SIG-M5 (cell line): ENCODE results near the gene SNAI3.
"Not testable (repeated sequence)": the region's sequence is repeated elsewhere in the genome, so short reads cannot be mapped to it uniquely, and the experiment has no call there.

Source experiments
- DNase-seq: peaks from one replicate; lab custom pipeline; 2025; lab: John Stamatoyannopoulos, UW

SNAI3 gene

DNA sequence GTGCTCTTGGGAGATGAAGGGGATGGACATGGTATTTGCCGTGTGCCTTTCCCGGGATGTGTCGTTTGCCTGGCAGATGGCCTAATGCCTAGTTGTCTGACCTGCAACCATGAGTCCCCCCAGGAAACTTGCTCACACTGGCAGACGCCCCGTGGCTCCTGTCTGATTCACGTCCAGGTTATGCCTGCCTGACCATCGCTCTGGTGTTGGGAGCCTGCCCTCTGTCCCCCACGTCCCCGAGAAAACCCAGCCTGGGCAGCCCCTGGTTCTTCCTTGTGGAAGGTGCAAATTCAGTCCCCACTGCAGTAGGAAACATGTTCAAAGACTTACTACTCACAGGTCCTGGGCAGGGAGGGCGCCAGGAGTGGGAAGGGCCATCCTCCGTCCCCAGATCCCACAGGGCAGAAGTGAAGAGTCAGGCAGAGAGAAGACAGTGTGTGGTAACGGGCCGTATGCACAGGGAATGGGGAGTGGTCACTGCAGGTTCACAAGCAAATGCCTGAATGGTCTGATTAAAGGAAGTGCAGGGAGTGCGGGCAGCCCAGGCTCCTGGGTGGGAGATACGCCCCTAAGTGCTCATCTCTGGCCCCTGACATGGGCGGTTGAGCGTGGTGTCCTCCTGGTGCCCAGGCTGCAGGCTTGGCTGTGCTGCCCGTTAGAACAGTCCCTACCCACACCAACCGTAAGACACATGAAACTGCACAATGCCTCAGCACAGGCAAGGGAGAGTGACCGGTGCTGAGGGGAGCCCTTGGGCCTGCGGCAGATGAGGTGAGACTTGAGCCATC lies 4.2 kb upstream of the SNAI3 start:
- DNase-seq, result no peak

DNA sequence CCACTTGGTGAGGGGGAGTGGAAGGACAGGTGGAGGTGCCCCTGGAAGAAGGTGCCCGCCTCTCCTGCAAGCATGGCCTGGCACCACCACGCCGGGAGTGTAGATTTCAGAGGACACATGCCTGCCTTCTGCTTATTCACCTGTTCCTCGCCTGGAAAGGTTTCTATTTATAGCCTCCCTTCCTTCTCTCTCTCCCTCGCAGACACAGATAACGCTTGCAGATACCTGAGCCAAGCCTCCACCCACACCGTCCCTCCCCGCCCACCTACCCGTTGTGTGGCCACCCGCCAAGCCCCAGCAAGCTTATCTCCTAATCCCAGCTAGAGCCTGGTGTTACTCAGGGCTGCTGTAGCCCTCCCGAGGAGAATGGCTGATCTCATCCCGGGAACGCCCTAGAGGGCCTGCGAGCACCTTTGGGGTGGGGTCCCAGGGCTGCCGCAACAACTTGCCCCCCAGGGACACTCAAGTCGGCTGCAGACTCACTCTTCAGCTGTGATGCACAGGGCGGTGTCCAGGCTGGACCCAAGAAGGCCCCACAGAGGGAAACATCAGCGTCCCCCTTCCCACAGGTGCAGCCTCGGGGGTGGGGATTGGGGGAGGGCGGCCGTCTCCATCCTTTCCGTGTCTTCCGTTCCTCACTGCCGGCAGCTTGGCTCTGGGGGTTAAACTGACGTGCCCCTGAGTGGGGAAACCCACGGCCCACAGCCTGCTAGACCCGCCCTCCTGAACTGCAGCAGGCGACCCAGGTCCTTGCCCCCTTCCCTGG lies 1.9 kb upstream of the SNAI3 start:
- DNase-seq, result no peak

DNA sequence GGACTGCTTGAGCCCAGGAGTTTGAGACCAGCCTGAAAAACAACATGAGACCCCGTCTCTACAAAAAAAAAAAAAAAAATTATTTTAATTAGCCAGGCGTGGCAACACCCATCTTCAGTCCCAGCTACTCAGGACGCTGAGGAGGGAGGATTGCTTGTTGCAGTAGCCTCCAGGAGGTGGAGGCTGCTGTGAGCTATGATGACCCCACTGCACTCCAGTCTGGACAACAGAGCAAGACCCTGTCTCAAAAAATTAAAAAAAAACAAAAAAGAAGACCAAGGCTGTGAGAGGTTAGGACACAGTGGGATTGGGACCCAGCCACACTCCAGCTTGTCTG lies 1.3 kb upstream of the SNAI3 start:
- DNase-seq, result no peak

DNA sequence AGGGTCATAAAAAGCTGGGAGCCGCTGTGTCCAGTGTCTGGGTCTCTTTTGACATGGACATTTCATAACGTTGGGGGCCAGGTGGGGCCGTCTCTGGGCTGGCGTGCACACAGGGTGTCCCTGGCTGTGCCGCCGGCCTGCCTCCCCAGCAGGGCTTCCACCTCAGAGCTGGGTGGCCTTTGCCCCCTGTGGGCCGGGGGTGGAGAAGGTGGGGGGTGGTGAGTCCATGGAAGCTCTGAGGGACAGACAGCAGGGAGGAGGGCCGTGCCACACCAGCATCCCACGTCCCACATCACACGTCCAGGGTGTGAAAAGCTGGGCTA lies 908 bp upstream of the SNAI3 start:
- no peak for DNase-seq

DNA sequence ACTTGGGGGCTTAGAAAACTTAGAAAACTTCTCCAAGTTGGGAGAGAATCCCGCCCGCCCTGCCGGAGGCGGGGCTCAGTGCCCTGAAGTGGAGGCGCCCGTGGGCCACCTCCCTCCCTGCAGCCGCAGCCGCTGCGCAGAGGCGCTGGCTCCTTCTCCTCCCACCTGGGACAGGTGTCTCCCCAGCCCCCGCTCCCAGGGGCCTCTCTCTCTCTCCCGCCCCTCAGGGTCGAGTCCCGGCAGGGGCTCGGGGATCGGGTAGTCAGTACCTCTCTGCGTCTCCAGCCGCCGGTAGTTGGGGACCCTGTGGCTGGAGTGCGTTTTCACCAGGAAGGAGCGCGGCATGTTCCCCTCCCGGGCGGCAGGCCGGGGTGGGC lies 257 bp downstream of the SNAI3 start:
- DNase-seq, result no peak

DNA sequence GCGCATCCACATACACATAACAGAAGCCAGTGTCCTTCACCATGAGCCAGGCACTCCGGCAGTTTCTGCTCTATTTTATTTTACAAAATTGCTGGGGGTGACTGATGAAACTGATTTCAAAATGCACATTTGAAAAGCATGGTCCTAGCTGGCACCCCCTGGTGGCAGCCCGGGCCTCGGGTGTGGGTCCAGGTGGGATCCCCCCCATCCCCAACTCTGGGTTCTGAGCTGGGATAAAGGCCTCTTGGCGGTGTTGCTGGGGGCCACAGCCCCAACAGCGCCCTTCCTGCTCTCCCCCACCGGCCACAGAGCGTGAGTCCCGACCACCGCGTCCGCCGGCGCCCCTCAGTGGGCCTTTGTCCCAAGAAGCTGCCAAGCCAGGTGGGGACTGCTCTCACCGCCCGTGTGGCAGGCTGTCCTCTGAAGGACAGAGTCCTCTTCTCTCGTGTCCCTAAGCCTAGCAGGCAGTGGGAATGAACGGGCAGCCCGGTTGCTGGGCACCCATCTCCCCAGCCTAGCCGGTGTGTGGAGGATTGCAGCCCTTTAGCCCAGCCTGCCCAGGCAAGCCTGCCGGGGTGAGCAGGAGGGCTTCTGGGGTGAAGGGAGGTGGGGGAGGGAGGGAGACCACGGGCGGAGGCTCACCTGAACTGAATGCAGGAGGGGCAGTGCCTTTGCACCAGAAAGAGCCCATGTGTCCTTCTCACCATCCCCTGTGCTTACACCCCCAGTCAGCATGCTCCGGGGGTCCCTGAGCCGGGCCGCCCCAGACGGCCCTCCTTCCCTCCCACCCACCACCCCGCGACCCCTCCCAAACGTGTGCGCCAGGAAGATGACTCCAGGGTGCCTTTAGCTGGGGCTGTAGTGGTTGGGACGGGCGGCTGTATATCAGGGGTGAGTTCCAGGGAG lies 898 bp downstream of the SNAI3 start:
- DNase-seq, result no peak

DNA sequence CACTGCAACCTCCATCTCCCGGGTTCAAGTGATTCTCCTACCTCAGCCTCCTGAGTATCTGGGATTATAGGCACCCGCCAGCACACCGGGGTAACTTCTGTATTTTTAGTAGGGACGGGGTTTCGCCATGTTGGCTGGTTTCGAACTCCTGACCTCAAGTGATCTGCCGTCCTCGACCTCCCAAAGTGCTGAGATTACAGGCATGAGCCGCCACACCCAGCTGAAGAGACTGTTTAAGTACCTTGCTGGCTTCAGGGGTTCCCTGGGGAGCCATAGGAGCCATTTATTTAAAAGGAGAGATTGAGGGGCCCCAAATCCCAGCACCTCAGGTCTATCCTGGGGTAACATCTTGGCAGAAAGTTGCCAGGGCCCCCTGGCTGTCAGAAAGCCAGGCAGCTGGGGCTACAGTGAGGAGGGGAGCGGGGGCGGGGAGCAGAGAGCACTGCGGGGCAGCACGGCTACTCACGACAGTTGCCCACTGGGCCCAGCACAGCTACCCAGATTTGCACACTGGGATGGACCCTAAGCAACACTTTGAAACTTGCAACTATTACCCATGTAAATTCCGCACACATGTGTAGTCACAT lies 1.6 kb downstream of the SNAI3 start:
- DNase-seq, result no peak

DNA sequence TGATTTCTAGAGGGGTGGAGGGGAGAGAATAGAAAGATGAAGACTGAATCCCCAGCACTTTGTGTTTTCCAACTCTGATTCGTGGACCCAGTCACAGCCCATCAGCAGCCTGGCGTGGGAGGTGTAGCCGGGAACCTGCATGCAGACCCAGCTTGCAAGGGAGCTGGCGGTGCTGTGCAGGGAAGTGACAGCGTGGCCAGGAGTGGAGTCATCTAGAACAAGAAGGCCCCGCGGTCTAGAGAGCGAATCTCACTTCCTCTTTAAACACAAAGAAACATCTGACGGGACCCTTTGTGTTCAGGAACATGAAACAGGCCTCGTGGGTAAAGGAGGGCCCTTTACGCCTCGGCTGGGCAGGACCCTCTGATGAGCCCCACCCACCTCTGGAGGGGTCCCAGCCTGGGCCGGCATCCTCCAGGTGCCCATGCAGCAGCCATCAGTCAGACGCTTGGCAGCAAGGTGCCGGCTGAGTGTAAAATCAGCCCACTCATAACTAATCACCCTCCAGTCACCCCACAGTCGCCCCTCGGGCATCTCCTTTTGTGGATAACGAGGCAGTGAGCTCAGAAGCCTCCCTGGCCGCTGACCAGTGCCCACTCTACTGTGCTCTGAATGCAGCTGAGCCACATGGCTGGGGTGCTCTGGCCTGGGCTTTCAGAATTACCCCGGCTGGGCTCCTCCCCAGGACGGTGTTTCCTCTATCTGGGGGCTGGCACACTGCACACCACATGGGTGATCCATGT lies 4.4 kb downstream of the SNAI3 start:
- DNase-seq, result peak; percentile 86

DNA sequence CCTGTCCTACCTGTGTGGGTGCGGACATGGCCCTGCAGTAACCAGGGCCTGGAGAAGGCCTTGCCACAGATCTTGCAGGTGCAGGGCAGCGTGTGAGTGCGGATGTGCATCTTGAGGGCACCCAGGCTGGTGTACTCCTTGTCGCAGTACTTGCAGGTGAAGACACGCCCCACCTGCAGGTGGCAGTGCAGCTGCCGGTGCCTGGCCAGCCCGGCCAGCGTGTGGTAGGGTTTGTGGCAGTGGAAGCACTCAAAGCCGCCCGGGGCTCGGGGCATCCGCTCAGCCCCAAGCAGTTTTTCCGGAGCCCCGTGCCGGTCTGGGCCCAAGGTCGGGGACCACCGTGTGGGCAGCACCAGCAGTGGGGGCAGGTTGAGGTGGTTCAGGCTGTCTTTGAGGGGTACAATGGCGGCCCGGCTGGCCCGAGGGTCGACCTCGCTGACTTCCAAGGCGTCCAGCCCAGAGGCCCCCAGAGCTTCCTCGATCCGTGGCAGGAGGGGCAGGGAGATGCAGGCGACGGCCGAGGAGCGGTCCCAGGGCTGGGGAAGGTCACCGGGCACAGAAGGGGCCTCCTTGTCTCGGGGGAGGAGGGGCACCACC lies 5.1 kb downstream of the SNAI3 start:
- DNase-seq, result no peak

DNA sequence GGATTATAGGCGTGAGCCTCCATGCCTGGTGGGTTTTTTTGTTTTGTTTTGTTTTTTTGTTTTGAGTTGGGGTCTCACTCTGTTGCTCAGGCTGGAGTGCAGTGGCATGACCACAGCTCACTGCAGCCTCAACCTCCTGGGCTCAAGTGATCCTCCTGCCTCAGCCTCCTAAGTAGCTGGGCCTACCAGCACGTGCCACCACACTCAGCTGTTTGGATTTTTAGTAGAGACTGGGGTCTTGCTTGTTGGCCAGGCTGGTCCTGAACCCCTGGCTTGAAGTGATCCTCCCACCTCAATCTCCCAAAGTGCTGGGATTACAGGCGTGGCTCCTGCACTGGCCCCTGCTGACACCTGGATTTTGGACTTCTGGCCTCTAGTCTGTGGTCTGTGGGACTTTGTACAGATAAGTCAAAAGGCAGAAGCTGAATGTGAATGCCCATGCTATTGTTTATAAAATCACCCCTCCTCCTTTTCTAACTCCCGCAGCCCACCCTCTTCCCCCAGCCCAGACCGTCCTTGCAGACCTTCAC lies 5.7 kb downstream of the SNAI3 start:
- no peak for DNase-seq

DNA sequence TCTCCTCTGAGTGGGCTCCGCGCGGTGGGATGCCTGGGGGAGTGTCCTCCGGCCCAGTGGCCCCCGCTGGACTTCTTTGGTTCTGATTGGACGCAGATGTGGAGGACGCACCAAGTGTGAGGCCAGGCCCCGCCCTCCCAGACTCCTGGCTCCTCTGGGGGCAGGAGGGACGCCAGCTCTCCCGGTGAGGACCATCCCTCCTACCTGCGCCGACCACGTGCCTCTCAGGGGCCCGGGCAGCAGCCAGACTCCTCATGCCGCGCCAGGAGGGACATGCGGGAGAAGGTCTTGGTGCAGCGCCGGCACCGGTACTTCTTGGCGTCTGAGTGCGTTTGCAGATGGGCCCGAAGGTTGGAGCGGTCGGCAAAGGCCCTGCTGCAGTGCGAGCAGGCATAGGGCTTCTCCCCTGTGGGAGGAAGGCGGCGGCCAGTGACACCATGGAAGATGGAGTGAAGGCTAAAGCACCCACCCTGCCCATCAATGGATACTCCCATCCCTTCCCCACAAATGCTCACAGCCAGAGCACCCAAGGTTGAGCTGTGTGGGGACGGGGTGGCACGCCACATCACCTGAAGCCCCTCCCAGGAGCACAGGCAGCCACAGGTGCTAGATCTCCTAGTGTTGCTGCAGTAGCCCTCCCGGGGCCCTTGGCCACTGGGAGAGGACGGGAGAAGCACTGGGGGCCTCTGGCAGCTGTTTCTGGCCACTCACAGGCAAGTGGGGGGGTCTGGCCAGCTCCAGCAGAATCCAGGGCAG lies 7.9 kb downstream of the SNAI3 start:
- DNase-seq, result no peak

DNA sequence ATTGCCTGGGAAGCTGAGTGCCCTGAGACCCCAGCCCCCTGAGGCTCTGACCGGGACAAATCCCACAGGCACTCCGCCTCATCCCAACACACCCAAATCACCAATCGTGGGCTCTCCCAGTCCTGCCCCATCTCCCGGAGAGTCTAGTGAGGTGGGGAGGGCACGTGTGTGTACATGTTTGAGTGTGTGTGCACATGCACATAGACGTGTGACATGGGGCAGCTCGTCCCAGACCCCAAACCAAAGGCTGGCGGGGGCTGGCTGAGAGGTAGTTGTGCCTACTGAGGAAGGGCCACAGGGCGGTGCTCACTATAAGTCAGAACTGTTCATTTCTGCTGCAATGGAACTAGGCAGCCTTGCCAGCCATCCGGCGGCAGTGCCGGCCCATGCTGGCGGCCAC lies 8.6 kb downstream of the SNAI3 start:
- DNase-seq, result no peak

DNA sequence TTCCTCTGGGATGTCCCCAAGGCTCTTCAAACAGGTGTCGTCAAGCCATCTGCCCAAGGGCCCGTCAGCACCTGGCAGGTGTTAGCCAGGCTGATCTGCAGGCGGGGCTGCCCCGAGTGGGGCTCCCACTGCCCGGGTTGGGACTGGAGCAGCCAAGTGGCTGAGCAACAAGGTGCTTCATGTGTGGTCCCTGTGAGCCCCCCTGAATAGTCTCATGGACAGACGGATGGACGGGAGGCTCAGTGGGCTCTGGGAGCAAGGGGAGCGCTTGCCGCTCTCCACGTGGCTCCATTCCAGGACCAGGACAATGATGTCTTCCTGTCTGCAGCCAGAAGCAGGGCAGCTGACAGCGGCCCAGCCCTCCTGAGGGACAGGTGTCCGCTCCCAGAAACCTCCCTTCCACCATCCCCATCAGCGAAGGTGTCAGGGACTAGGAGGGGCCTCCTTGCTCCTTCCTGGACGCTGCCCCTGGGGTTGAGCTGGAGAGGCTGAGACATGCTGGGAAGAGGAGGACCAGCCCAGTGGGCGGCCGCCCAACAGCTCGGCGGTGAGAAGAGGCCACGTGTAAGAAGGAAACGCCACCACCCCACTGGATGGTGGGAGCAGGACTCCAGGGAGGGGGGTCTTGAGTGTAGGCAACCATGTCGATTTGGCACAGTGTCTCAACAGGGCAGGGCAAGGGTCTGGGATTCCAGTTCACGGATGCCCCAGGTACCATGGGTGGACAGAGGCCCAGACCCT lies 9.6 kb downstream of the SNAI3 start:
- DNase-seq, result no peak

DNA sequence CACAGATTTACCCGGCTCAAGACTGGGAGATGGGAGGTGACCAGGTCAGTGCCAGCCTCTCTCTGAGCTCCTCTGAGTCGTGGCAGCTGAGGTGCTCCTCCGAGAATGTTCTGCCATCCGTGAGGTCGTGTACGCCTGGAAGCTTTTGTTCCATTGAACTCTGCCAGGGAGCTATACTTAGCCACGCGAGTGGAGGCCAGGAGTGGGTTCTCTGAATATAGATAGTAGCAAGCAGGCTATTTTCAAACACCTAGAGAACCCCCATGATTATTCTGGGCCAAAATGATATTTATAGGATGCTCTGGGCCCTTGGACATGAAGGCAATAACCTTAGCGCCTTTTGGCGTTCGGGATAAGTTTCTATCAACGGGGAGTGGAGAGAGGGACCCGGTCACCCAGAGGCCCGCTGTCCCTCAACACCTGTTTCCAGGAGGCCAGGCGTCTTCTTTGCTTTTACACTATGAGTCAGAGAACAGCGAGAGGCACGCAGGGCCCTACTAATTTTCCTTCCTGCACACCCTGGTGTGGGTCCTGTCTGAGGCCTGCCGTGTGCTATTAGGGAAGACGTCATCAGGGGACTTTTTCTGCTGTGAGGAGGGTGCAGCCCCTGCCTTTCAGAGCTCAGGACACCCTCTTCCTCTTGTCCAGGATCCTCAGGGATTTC lies 12.5 kb downstream of the SNAI3 start:
- no peak for DNase-seq

DNA sequence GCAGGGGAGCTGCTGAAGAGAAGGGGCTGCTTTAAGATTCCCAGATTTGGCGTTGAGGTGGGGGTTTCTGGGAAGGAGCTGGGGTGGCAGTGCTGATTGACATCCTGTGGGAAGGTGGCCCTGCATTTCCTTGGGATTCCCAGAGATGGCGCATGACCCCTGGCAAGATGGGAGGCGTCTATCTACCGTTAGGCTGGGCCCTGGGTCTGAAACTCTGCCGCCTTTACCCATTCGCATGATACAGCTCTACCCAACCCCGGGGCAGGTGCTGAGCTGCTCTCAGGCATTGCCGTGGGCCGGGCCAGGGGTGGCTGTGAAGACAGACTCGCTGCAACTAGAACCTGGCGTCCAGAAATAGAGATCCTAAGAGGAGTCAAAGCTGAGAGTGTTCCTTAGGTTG lies 13.5 kb downstream of the SNAI3 start:
- no peak for DNase-seq

DNA sequence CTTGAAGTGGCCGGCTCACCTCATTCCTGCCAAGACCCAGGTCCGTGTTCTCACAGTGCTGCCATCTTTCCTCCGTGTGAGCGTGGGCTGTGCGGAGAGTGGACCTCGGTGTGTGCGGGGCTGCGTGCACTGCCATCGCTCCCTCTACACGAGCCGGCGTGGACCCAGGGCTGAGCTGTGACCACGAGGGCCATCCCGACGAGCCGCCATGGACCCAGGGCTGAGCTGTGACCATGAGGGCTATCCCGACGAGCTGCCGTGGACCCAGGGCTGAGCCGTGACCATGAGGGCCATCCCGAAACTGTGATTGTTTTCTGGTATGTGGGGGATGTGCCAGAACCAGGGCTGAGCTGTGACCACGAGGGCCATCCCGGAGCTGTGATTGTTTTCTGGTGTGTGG lies 14.5 kb downstream of the SNAI3 start:
- no peak for DNase-seq

DNA sequence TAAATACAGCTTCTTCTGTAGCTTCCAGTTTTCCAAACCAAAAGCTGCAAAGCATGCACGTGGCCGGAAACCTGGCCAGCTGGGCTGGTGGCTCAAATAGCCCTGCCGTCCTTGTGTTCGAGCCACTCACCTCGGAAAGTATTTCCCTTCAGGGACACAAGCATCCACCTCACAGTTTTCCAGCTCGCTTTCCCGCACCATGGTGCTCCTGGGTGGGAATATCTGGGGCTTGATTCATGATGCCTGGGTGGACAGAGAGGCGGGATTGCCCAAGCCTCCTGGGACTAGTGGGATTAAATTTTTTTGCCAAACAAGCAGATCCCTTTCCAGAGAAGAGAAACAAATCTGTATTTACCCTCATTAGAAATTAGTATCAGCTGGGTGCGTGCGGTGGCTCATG lies 16.3 kb downstream of the SNAI3 start:
- no peak for DNase-seq

DNA sequence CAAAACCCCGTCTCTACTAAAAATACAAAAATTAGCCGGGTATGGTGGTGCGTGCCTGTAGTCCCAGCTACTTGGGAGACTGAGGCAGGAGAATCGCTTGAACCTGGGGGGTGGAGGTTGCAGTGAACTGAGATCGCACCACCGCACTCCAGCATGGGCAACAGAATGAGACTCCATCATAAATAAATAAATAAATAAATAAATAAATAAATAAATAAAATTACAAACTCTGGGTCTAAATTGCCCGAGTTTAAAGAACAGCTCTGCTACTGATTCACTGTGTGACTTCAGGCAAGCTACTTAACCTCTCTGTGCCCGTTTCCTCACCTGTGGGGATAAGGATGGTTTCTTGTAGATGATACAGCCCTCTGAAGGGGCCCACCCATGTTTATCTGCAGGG lies 16.8 kb downstream of the SNAI3 start:
- not testable (repeated sequence) for DNase-seq

DNA sequence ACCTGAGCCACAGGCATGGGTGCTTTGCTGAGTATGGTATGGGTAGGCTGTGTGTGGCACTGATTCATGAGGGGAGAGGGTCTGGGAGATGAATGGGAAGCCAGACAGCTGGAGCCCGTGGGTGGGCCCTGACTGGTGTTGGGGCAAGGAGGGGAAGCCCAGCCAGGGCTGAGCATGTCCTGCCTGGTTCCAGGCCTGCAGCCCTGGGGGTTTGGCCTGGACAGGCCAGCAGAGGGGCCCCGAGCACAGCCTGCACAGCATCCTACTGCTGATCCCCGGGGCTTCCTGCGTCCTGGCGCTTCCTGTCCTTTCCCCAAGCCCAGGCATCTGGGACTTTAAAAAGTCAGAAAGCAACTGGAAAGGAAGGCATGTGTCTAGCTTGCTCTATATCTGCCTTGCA lies 18.8 kb downstream of the SNAI3 start:
- no peak for DNase-seq
